Peyer's patch (tissue), 4 donors: ENCODE measurements around the gene ZDHHC18.

ENCODE experiments used
- POLR2A ChIP-seq, 2 donors: fragments of 450-650 bp; IDR thresholded peaks; one replicate each; pipeline ENCODE4 v1.5.1; 2017; ENCODE audit warnings: antibody characterized with exemption in 2 of 2, mild to moderate bottlenecking in 2 of 2, moderate library complexity in 2 of 2
- TF ChIP-seq, protein P1 (sequence below), 6 experiments: fragments of 450-650 bp in 4 of 6; fragments of 200-600 bp in 2 of 6; sonication (generic) in 1 of 6; IDR thresholded peaks; one replicate each; pipeline ENCODE4 v1.5.1; 2017 to 2019; ENCODE audit warnings: antibody characterized with exemption in 6 of 6, mild to moderate bottlenecking in 3 of 6, moderate library complexity in 1 of 6

DNA sequence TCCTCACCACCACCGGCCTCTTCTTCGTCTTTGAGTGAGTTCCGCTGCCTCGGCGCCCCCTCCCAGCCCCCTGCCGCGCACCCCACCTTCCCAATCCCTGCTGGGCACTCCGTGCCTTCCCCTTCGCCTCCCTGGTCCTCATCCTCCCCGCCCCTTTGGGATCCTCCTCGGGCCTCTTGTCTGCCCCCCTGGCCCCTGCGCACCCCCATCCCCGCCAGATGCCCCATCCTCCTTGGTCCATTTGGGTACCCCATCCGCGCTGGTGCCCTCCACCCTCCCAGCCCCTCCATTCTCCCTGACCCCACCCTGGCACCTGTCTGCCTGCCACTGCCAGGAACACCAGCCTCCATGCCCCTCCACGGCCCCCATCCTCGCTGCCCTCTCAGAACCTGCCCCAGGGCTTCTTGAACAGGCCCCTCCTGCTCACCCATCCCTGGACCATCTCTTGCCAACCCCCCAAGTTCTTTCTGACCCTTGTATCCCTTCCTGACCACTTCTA lies 667 bp downstream of the ZDHHC18 start:
- TF ChIP-seq, protein P1, sequence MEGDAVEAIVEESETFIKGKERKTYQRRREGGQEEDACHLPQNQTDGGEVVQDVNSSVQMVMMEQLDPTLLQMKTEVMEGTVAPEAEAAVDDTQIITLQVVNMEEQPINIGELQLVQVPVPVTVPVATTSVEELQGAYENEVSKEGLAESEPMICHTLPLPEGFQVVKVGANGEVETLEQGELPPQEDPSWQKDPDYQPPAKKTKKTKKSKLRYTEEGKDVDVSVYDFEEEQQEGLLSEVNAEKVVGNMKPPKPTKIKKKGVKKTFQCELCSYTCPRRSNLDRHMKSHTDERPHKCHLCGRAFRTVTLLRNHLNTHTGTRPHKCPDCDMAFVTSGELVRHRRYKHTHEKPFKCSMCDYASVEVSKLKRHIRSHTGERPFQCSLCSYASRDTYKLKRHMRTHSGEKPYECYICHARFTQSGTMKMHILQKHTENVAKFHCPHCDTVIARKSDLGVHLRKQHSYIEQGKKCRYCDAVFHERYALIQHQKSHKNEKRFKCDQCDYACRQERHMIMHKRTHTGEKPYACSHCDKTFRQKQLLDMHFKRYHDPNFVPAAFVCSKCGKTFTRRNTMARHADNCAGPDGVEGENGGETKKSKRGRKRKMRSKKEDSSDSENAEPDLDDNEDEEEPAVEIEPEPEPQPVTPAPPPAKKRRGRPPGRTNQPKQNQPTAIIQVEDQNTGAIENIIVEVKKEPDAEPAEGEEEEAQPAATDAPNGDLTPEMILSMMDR (IDR thresholded peaks at IDR 0.05) = no peak
- no peak for TF ChIP-seq POLR2A (IDR thresholded peaks at IDR 0.05)
